Sigmoid colon (tissue), 4 donors: ENCODE data around the gene COX5B.
"Not testable (repeated sequence)": the region's sequence is repeated elsewhere in the genome, so short reads cannot be mapped to it uniquely, and the experiment has no call there.

Source experiments
- CTCF ChIP-seq, 4 experiments: fragments of 450-650 bp in 3 of 4; fragments of 200-600 bp in 1 of 4; IDR thresholded peaks; one replicate each; pipeline ENCODE4 v1.5.1; 2016 to 2019; ENCODE audit warnings: antibody characterized with exemption in 4 of 4, mild to moderate bottlenecking in 3 of 4, moderate library complexity in 2 of 4
- EP300 ChIP-seq, 4 donors: sonication (generic); formaldehyde crosslinking; IDR thresholded peaks; one replicate each; pipeline ENCODE4 v1.6.1; 2017; ENCODE audit warnings: antibody characterized with exemption in 4 of 4

- not testable (repeated sequence) for TF ChIP-seq EP300, CTCF (IDR thresholded peaks at IDR 0.05)
Observed at GRCh38 chr2:97625354-97626048, 20.4 kb upstream of the COX5B start.
